ENCODE data around the gene PPARD. TPM values are rescaled to one million over a fixed set of nuclear protein-coding genes. Genes with fewer than 3 reads are reported as not detected.

The PPARD gene
- total and polyA plus RNA-seq, 2 of the 13 experiments (the other 11 are each of a cell fraction or from before 2014, with no cell fraction given), result 6.1 to 13.3 TPM

DNA sequence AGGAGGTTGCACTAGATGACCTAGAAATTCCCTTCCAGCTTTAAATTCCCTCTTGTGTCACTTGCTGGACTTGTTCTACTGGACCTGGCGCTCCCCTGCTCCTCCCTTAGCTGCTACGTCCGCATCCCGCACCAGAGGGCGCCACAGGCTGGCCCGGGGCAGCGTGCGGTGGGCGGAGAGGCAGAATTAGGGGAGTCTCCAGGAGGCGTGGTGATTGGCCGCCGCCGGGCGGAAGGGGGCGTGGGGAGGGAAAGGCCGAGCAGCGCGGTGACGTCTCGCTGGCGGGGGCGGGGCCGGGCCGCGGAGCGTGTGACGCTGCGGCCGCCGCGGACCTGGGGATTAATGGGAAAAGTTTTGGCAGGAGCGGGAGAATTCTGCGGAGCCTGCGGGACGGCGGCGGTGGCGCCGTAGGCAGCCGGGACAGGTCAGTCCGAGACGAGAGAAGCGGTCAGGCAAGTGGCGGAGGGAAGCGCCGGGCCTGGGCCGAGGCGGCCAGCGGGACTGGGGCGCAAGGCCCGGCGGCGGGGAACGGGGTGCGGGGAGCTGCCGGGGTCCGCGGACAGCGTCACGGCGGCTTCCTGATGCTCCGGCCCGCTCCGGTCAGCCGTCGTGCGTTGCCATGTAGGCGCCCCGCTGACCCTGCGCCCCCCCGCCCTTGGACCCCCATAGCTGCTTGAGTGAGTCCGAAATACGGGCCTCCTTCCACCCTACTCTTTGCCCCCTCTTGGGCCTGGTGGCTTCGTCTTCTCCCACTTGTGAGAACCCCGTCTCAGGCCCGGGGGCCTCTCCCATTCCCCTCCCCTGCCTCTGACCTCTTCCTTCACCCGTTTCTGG, at the start of gene PPARD (continued):
- TF ChIP-seq ZSCAN31 (CRISPR knock-in tag; IDR thresholded peaks at IDR 0.05; ENCODE audit: low read depth) (no peak; the same call in 1 of the 2 replicates), ERF (CRISPR knock-in tag; IDR thresholded peaks at IDR 0.05) (0 out of 2 replicates have a peak, but pooled peaks have one; percentile 22), ZFAT (CRISPR knock-in tag; conservative IDR thresholded peaks at IDR 0.05) (no peak), YEATS2 (CRISPR knock-in tag; IDR thresholded peaks at IDR 0.05; ENCODE audit: borderline replicate concordance) (peak; percentile 89; the same call in 1 of the 2 replicates), SRSF4 (IDR thresholded peaks at IDR 0.05; ENCODE audit: low read depth, low read length, poor library complexity, severe bottlenecking) (no peak)
- TF ChIP-seq, protein P1, sequence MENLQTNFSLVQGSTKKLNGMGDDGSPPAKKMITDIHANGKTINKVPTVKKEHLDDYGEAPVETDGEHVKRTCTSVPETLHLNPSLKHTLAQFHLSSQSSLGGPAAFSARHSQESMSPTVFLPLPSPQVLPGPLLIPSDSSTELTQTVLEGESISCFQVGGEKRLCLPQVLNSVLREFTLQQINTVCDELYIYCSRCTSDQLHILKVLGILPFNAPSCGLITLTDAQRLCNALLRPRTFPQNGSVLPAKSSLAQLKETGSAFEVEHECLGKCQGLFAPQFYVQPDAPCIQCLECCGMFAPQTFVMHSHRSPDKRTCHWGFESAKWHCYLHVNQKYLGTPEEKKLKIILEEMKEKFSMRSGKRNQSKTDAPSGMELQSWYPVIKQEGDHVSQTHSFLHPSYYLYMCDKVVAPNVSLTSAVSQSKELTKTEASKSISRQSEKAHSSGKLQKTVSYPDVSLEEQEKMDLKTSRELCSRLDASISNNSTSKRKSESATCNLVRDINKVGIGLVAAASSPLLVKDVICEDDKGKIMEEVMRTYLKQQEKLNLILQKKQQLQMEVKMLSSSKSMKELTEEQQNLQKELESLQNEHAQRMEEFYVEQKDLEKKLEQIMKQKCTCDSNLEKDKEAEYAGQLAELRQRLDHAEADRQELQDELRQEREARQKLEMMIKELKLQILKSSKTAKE (CRISPR knock-in tag; IDR thresholded peaks at IDR 0.05; ENCODE audit: borderline replicate concordance), result peak; percentile 64
- TF ChIP-seq, protein P2, sequence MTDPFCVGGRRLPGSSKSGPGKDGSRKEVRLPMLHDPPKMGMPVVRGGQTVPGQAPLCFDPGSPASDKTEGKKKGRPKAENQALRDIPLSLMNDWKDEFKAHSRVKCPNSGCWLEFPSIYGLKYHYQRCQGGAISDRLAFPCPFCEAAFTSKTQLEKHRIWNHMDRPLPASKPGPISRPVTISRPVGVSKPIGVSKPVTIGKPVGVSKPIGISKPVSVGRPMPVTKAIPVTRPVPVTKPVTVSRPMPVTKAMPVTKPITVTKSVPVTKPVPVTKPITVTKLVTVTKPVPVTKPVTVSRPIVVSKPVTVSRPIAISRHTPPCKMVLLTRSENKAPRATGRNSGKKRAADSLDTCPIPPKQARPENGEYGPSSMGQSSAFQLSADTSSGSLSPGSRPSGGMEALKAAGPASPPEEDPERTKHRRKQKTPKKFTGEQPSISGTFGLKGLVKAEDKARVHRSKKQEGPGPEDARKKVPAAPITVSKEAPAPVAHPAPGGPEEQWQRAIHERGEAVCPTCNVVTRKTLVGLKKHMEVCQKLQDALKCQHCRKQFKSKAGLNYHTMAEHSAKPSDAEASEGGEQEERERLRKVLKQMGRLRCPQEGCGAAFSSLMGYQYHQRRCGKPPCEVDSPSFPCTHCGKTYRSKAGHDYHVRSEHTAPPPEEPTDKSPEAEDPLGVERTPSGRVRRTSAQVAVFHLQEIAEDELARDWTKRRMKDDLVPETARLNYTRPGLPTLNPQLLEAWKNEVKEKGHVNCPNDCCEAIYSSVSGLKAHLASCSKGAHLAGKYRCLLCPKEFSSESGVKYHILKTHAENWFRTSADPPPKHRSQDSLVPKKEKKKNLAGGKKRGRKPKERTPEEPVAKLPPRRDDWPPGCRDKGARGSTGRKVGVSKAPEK (CRISPR knock-in tag; IDR thresholded peaks at IDR 0.05; ENCODE audit: borderline replicate concordance), result peak; percentile 92; the same call in 1 of the 2 replicates
- TF ChIP-seq, protein P3, sequence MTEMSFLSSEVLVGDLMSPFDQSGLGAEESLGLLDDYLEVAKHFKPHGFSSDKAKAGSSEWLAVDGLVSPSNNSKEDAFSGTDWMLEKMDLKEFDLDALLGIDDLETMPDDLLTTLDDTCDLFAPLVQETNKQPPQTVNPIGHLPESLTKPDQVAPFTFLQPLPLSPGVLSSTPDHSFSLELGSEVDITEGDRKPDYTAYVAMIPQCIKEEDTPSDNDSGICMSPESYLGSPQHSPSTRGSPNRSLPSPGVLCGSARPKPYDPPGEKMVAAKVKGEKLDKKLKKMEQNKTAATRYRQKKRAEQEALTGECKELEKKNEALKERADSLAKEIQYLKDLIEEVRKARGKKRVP (CRISPR knock-in tag; IDR thresholded peaks at IDR 0.05), result peak in 1 of 2 experiments; percentile 75; a peak in 1 of 4 replicates
- TF ChIP-seq, protein P4, sequence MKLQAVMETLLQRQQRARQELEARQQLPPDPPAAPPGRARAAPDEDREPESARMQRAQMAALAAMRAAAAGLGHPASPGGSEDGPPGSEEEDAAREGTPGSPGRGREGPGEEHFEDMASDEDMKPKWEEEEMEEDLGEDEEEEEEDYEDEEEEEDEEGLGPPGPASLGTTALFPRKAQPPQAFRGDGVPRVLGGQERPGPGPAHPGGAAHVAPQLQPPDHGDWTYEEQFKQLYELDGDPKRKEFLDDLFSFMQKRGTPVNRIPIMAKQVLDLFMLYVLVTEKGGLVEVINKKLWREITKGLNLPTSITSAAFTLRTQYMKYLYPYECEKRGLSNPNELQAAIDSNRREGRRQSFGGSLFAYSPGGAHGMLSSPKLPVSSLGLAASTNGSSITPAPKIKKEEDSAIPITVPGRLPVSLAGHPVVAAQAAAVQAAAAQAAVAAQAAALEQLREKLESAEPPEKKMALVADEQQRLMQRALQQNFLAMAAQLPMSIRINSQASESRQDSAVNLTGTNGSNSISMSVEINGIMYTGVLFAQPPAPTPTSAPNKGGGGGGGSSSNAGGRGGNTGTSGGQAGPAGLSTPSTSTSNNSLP (IDR thresholded peaks at IDR 0.05; ENCODE audit: low read depth, low read length), result peak; percentile 68; the same call in 1 of the 2 replicates
- TF ChIP-seq, protein P5, sequence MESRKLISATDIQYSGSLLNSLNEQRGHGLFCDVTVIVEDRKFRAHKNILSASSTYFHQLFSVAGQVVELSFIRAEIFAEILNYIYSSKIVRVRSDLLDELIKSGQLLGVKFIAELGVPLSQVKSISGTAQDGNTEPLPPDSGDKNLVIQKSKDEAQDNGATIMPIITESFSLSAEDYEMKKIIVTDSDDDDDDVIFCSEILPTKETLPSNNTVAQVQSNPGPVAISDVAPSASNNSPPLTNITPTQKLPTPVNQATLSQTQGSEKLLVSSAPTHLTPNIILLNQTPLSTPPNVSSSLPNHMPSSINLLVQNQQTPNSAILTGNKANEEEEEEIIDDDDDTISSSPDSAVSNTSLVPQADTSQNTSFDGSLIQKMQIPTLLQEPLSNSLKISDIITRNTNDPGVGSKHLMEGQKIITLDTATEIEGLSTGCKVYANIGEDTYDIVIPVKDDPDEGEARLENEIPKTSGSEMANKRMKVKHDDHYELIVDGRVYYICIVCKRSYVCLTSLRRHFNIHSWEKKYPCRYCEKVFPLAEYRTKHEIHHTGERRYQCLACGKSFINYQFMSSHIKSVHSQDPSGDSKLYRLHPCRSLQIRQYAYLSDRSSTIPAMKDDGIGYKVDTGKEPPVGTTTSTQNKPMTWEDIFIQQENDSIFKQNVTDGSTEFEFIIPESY (CRISPR knock-in tag; IDR thresholded peaks at IDR 0.05), result peak; percentile 78
- TF ChIP-seq, protein P6, sequence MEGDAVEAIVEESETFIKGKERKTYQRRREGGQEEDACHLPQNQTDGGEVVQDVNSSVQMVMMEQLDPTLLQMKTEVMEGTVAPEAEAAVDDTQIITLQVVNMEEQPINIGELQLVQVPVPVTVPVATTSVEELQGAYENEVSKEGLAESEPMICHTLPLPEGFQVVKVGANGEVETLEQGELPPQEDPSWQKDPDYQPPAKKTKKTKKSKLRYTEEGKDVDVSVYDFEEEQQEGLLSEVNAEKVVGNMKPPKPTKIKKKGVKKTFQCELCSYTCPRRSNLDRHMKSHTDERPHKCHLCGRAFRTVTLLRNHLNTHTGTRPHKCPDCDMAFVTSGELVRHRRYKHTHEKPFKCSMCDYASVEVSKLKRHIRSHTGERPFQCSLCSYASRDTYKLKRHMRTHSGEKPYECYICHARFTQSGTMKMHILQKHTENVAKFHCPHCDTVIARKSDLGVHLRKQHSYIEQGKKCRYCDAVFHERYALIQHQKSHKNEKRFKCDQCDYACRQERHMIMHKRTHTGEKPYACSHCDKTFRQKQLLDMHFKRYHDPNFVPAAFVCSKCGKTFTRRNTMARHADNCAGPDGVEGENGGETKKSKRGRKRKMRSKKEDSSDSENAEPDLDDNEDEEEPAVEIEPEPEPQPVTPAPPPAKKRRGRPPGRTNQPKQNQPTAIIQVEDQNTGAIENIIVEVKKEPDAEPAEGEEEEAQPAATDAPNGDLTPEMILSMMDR (CRISPR knock-in tag; IDR thresholded peaks at IDR 0.05), result peak; percentile 100

Data from HepG2 (cell line).